NCI-H345 (cell line): ENCODE measurements around the gene PTGDR.

ENCODE experiments used
- DNase-seq: peaks from one replicate; lab custom pipeline; 2025; lab: John Stamatoyannopoulos, UW

The PTGDR gene, protein sequence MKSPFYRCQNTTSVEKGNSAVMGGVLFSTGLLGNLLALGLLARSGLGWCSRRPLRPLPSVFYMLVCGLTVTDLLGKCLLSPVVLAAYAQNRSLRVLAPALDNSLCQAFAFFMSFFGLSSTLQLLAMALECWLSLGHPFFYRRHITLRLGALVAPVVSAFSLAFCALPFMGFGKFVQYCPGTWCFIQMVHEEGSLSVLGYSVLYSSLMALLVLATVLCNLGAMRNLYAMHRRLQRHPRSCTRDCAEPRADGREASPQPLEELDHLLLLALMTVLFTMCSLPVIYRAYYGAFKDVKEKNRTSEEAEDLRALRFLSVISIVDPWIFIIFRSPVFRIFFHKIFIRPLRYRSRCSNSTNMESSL

DNA sequence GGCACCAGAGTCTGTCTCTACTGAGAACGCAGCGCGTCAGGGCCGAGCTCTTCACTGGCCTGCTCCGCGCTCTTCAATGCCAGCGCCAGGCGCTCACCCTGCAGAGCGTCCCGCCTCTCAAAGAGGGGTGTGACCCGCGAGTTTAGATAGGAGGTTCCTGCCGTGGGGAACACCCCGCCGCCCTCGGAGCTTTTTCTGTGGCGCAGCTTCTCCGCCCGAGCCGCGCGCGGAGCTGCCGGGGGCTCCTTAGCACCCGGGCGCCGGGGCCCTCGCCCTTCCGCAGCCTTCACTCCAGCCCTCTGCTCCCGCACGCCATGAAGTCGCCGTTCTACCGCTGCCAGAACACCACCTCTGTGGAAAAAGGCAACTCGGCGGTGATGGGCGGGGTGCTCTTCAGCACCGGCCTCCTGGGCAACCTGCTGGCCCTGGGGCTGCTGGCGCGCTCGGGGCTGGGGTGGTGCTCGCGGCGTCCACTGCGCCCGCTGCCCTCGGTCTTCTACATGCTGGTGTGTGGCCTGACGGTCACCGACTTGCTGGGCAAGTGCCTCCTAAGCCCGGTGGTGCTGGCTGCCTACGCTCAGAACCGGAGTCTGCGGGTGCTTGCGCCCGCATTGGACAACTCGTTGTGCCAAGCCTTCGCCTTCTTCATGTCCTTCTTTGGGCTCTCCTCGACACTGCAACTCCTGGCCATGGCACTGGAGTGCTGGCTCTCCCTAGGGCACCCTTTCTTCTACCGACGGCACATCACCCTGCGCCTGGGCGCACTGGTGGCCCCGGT is at the start of gene PTGDR:
TSS of gene PTGDR (plus strand) at position 198 of the 778 bp plus-strand sequence. CDS start at position 315, 117 bp downstream.
- no peak for DNase-seq

GRCh38 chr14:52219488-52220084 is 47.9 kb upstream of the PTGDR start:
- no peak for DNase-seq

DNA sequence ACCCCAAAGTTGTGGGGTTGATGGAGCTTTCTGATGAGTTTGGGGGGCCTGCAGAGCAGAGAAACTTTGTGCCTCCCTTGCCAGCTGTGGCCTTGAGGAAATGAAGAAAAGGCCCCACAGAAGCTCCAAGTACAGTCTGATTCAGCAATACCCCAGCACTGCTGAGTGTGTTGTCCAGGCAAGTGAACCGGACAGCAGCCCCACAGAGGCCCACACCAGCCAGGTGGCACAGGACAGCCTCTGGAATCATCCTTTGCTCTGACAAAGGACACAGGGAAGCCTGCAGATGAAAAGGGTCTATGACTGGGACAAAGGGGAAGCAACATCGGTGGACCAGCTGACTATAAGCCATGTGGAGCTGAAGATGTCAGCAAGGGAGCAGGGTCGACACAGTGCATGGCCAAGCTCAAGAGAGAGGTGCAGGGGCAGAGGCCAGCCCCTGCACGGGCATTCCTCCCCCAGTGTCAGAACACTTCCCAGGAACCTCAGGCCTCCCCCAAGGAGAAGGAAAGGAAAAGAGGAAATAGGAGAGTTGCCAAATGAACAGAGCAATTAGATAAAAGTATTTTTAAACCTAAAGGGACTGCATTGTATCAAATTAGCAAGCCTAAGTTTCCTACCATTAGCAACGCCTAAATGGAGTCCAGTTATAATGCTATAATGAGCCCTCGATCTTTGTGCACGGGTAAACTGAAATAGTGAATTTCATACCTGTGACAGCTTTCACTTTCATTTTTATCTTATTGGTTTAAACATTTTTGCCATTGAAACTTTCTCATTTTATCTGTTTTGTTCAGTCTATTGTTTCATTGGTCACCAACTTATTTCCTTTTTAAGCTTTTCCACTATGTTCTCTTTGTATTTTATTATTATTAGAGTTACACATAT is 46.3 kb upstream of the PTGDR start:
- no peak for DNase-seq

DNA sequence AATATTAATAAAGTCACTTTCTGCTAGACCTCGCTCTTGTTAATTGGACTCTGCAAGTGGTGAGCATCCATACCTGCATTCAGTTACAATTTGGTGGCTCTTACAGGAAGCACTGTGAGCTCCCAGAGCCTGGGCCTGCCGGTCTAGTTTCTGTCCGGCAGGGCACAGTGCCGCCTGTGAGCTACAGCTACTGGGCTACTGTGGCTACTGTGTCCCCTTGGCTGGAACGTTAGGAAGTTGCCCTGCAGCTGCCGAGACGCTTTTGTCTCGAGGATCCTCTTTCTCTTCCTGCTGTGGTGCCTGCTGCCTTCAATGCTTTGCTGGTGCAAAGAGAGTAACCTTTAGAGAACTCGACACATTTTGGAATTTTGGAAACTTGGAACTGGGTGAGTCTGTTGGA is 44.6 kb upstream of the PTGDR start:
- DNase-seq, result no peak

DNA sequence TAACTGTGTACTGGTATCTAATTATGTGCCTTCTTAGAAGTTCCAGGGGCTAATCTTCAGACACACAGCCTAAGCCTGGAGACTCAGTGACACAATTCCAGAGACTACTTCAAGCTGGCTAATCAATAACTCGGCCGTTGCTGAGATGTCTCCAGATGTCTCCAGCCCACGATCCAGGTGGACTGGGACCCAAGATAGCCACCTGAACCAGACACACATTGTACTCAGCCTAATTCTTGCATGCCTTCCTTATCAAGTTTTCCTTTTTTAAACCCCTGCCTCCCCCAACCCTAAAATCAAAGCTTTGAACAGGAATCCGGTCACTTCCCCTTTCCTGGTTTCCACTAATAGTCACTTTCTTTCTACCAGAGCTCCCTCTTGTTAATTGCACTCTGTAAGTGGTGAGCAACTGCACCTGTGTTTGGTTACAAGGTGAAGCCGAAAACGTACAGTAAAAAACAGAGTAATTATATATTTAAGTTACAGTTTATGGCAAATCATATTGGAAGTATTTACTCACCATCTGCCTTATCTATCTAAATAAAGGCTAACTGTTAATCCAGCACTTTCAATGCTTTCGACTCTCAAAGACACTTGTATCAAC is 39.8 kb upstream of the PTGDR start:
- DNase-seq, result no peak

DNA sequence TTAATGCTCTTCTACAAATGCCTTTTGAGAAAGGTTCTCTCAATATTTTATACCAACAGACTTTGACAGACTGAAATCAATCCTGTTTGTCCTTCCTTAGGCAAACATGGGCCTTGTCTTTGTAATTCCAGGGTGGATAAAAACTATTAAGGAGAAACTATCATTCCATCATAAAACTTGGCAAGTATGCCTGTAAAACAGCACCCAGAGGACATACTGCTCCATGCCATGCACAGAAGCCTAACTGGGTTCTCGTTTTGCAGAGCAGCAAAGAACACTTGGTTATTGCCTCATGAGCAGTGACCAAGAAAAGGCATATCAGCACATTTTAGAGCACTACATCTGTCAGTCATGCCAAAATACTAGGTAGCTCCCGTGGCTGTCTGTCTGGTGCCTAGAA is 33.8 kb upstream of the PTGDR start:
- DNase-seq, result no peak

GRCh38 chr14:52235434-52235833 is 32.1 kb upstream of the PTGDR start:
- DNase-seq, result no peak

GRCh38 chr14:52235866-52236510 is 31.5 kb upstream of the PTGDR start:
- no peak for DNase-seq

DNA sequence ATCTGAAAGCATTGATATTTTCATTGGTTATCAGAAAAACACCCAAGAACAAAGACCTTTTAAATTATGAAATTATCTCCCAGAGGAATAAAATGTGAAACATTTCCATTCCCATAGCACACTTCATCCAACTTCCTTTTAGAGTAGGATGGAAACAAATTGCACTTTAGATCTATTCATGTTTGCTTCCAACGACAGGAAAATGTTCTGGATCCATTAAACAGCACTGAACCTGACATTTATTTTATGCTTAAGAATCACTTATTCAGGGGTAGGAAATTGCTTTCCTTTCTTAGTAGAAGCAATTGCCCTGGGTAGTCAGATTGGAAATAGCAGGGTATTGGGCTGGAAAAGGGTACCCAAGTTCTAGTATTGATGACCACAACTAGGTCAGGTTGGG is 28.8 kb upstream of the PTGDR start:
- no peak for DNase-seq

- no peak for DNase-seq
Measured at GRCh38 chr14:52240623-52241022, 26.9 kb upstream of the PTGDR start.

DNA sequence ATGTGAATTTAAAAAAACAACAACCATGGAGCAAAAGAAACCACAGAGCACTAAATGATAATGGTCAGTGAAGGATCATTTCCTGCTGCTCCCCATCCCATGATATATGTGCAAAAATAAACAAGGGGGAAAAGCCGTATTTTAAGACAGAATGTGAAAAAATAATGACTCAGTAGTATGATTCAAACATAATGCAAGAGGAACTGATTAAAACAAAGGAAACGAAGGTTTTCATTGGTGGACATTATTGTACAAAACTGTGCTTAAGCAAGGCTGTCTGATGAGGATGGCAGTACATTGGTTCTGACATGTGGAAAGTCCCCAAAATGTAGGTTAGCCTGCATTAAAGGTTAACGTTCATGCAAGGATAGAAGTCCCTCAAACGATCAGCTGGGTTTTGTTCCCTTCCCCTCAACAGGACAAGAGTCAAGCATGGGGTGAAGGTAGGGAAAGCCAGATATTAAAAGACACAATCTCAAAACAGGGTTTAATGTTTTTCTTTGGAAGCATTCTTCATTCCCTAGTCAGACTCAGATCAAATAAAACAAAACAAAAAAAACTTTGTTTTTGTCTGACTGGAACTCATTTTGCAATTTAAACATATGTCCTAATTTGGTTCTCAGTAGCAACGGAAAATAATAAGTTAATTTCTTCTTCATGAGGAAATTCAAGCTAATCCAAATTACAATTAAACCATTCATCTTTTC is 26.3 kb upstream of the PTGDR start:
- no peak for DNase-seq

DNA sequence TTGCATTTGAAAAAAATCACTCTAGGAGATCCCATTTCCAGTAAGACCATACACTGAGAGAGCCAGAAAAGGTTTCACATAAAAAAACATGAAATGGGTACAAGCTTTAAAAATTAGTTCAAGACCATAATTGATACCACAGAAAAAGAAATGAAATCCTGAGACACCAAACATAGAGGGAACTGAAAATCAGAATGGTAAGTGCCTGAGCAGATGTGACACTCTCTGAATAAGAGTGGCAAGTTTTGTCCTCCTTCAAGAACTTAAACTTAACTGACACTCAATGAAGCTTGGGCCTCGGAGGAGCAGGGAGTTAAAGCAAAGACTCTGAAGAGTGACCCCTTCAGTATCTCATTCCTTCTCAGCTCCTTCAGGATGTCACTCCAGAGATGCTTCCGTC is 23.2 kb upstream of the PTGDR start:
- DNase-seq, result no peak

GRCh38 chr14:52244997-52245396 is 22.5 kb upstream of the PTGDR start:
- no peak for DNase-seq

DNA sequence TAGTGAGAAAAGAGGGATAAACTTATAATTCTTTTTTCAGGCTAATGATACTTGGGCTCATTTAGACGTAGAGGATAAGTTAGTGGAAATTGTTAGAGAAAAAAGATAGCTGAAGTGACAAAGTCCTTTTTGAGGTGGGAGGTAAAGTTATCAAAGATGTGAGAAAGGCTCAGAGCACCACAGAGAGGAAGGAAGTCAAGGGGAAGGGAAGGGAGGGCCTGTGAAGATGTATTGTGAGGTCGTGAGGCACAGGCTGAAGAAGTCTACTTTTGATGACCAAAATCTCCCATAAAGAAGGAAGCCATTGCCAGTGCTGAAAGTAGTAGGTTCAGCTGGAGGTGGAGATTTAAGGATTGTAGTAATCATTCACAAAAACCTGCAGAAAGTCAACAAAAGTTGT is 19.4 kb upstream of the PTGDR start:
- DNase-seq, result no peak

DNA sequence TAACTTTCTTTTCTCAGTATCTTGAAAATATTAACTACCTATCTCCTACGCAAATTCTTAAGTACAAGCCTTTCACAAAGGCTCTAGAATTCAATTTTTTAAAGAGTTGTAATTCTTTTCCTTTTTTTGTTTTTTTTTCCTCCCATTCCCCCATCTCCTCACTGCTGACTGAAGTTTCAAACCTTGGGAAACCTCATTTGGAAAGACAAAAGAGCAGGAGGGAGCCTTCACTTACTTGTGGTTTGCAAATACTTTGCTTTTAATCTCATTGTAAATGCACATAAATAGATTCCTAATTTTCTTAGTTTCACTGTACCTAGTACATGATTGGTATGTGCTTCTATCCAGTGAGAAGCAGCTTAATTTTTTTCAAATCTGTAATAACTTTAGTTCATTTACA is 15.8 kb upstream of the PTGDR start:
- DNase-seq, result no peak

- no peak for DNase-seq
Measured at GRCh38 chr14:52253503-52253902, 14.0 kb upstream of the PTGDR start.

DNA sequence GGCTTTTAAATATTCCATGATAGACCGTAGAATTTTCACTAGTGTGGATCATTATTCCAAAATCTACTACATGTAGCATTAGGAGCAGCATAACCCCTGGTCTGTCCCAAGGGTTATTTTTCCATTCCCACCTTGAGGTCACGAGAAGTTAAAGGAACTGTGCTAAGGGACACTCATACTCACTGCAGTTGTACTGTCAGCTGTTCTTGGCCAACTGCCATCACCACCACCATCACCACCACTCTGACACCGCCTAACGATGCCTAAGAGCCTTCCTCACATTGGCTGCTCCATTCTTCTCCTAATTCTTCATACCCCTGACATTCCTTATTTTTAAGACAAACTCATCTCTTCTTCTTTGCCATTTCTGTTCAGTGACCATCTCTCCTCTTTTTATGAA is 13.4 kb upstream of the PTGDR start:
- no peak for DNase-seq

DNA sequence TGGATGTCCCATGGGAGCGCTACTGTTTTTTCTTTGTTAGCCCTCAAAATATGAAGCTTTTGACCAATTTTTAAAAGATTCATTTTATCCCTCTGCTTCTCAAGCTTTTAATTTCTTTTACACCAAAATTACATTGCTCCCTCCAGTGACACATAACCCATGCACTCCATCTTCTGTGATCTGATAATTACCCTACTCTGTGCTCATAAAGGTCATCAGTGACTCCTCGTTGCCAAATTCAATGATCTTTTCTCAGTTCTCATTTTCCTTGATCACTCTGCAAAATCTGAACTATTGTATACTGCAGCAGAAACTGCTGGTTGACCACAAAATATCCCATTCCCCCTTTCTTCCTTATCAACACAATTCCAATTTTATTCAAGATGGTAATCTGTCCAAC is 8.7 kb upstream of the PTGDR start:
- DNase-seq, result no peak

GRCh38 chr14:52259434-52259833 is 8.1 kb upstream of the PTGDR start:
- no peak for DNase-seq

GRCh38 chr14:52262600-52262999 is 4.9 kb upstream of the PTGDR start:
- no peak for DNase-seq

- no peak for DNase-seq
Measured at GRCh38 chr14:52263190-52263589, 4.3 kb upstream of the PTGDR start.
